ENCODE measurements around the gene ZBTB48. TPM values are rescaled to one million over a fixed set of nuclear protein-coding genes. Genes with fewer than 3 reads are reported as not detected.

The ZBTB48 gene
- total and polyA plus RNA-seq, 4 donors = 21.6 to 41.3 (median 34.3) TPM

GRCh38 chr1:6627031-6627430 lies 47.2 kb downstream of the ZBTB48 start:
- WGBS, 2 donors = 95 to 100% methylated on average over 9 of the region's 9 CpGs
- Histone ChIP-seq H3K36me3 (ENCODE audit: control insufficient read depth in 4 of 4, insufficient read depth in 4 of 4, low read length in 4 of 4) (peaks cover 0 to 31% (median 26%) of the 10 kb centered on the region in 4 donors), H3K4me3 (no peak overlapping the region), H3K4me1 (ENCODE audit: control insufficient read depth in 5 of 5, insufficient read depth in 5 of 5, low read length in 5 of 5) (peaks cover 0 to 8% (median 0%) of the 10 kb centered on the region in 5 donors), H3K27me3 (ENCODE audit: control insufficient read depth in 3 of 3, insufficient read depth in 3 of 3, low read length in 2 of 3) (no peaks in the 10 kb centered on the region), H3K27ac (ENCODE audit: low read depth in 1 of 2, low read length in 1 of 2) (no peak overlapping the region), H3K9ac (ENCODE audit: insufficient read depth in 1 of 2, low read length in 2 of 2) (no peak overlapping the region), H3K9me3 (ENCODE audit: control insufficient read depth in 4 of 4, insufficient read depth in 3 of 4, low read length in 3 of 4) (no peaks in the 10 kb centered on the region)
- ATAC-seq (ENCODE audit: insufficient read depth, low FRiP score) = no peak
- TF ChIP-seq CTCF (IDR thresholded peaks at IDR 0.05; ENCODE audit: control extremely low read depth, extremely low read depth) = no peak
- no peak for DNase-seq

- H3K36me3 ChIP-seq (ENCODE audit: control insufficient read depth in 4 of 4, insufficient read depth in 4 of 4, low read length in 4 of 4) = peaks cover 2 to 33% (median 26%) of the 10 kb centered on the region in 4 donors
- H3K27ac ChIP-seq (ENCODE audit: low read depth in 1 of 2, low read length in 1 of 2) = no peak overlapping the region
- no peak for TF ChIP-seq CTCF (IDR thresholded peaks at IDR 0.05; ENCODE audit: control extremely low read depth, extremely low read depth)
- no peak overlapping the region for H3K4me3 ChIP-seq
- DNase-seq = no peak
- WGBS, 2 donors = 91 to 96% methylated on average over 21 of the region's 21 CpGs
- H3K27me3 ChIP-seq (ENCODE audit: control insufficient read depth in 3 of 3, insufficient read depth in 3 of 3, low read length in 2 of 3) = no peaks in the 10 kb centered on the region
- H3K4me1 ChIP-seq (ENCODE audit: control insufficient read depth in 5 of 5, insufficient read depth in 5 of 5, low read length in 5 of 5) = peaks cover 0 to 8% (median 0%) of the 10 kb centered on the region in 5 donors
- no peaks in the 10 kb centered on the region for H3K9me3 ChIP-seq (ENCODE audit: control insufficient read depth in 4 of 4, insufficient read depth in 3 of 4, low read length in 3 of 4)
- ATAC-seq (ENCODE audit: insufficient read depth, low FRiP score) = no peak
- H3K9ac ChIP-seq (ENCODE audit: insufficient read depth in 1 of 2, low read length in 2 of 2) = no peak overlapping the region
These were observed 48.2 kb downstream of the ZBTB48 start for GRCh38 chr1:6627841-6628545.

GRCh38 chr1:6628971-6629479 lies 49.2 kb downstream of the ZBTB48 start:
- peaks cover 0 to 8% (median 0%) of the 10 kb centered on the region in 5 donors for H3K4me1 ChIP-seq (ENCODE audit: control insufficient read depth in 5 of 5, insufficient read depth in 5 of 5, low read length in 5 of 5)
- no peaks in the 10 kb centered on the region for H3K9me3 ChIP-seq (ENCODE audit: control insufficient read depth in 4 of 4, insufficient read depth in 3 of 4, low read length in 3 of 4)
- no peak overlapping the region for H3K27ac ChIP-seq (ENCODE audit: low read depth in 1 of 2, low read length in 1 of 2)
- peaks cover 6 to 38% (median 26%) of the 10 kb centered on the region in 4 donors for H3K36me3 ChIP-seq (ENCODE audit: control insufficient read depth in 4 of 4, insufficient read depth in 4 of 4, low read length in 4 of 4)
- H3K9ac ChIP-seq (ENCODE audit: insufficient read depth in 1 of 2, low read length in 2 of 2) = no peak overlapping the region
- no peak for TF ChIP-seq CTCF (IDR thresholded peaks at IDR 0.05; ENCODE audit: control extremely low read depth, extremely low read depth)
- no peak for DNase-seq
- WGBS, 2 donors = 89 to 96% methylated on average over 12 of the region's 12 CpGs
- ATAC-seq (ENCODE audit: insufficient read depth, low FRiP score) = no peak
- H3K4me3 ChIP-seq = no peak overlapping the region
- H3K27me3 ChIP-seq (ENCODE audit: control insufficient read depth in 3 of 3, insufficient read depth in 3 of 3, low read length in 2 of 3) = no peaks in the 10 kb centered on the region
